Muscle layer of colon (tissue), 2 donors: ENCODE results near the gene EIF4G1.

Source experiments
- H3K27ac ChIP-seq: one replicate; pipeline ENCODE4 v1.7.0; 2013; ENCODE audit warnings: low read depth, mild to moderate bottlenecking, low read length, moderate library complexity
- H3K27me3 ChIP-seq, 2 donors: one replicate each; pipeline ENCODE4 v1.7.0; 2013; ENCODE audit warnings: low read length in 2 of 2, mild to moderate bottlenecking in 2 of 2; ENCODE audit not compliant: insufficient read depth in 2 of 2, control insufficient read depth in 1 of 2
- H3K36me3 ChIP-seq: one replicate; pipeline ENCODE4 v1.7.0; 2013; ENCODE audit warnings: mild to moderate bottlenecking, low read length; ENCODE audit not compliant: insufficient read depth
- H3K4me1 ChIP-seq: one replicate; pipeline ENCODE4 v1.7.0; 2013; ENCODE audit warnings: mild to moderate bottlenecking, low read length; ENCODE audit not compliant: insufficient read depth
- H3K4me3 ChIP-seq, 2 donors: one replicate each; pipeline ENCODE4 v1.7.0; 2013; ENCODE audit warnings: low read length in 2 of 2, low read depth in 1 of 2, mild to moderate bottlenecking in 1 of 2, moderate library complexity in 1 of 2
- H3K9ac ChIP-seq: one replicate; pipeline ENCODE4 v1.7.0; 2013; ENCODE audit warnings: low read length
- H3K9me3 ChIP-seq: one replicate; pipeline ENCODE4 v1.7.0; 2013; ENCODE audit warnings: mild to moderate bottlenecking, low read length
- donor health status: abdominal sarcoma.
- donor health status: Adenocarcinoma of cecum.

Gene EIF4G1

DNA sequence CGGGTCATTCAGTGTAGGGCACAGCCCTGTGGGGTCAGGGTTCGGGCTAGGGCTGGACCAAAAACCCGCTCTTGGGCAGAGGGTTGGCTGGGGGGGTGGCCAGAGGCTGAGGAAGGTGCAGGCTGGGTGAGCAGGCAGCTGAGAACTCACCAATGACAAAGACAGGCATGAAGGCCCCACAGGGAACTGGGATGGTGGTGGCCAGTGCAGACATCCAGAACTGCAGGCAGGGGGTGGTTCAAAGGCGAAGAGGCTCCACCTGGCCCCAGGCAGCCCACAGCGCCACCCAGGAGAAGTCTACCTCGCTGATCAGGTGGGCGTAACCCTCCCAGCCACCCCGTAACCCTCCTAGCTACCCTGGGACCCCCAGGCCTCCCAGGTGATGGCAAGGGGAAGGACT lies 40.3 kb downstream of the EIF4G1 start:
- Histone ChIP-seq H3K27ac (no peak overlapping the region), H3K9ac (no peak overlapping the region), H3K9me3 (no peaks in the 10 kb centered on the region), H3K4me3 (no peak overlapping the region), H3K27me3 (no peaks in the 10 kb centered on the region), H3K4me1 (peaks cover 8% of the 10 kb centered on the region), H3K36me3 (peaks cover 13% of the 10 kb centered on the region)

DNA sequence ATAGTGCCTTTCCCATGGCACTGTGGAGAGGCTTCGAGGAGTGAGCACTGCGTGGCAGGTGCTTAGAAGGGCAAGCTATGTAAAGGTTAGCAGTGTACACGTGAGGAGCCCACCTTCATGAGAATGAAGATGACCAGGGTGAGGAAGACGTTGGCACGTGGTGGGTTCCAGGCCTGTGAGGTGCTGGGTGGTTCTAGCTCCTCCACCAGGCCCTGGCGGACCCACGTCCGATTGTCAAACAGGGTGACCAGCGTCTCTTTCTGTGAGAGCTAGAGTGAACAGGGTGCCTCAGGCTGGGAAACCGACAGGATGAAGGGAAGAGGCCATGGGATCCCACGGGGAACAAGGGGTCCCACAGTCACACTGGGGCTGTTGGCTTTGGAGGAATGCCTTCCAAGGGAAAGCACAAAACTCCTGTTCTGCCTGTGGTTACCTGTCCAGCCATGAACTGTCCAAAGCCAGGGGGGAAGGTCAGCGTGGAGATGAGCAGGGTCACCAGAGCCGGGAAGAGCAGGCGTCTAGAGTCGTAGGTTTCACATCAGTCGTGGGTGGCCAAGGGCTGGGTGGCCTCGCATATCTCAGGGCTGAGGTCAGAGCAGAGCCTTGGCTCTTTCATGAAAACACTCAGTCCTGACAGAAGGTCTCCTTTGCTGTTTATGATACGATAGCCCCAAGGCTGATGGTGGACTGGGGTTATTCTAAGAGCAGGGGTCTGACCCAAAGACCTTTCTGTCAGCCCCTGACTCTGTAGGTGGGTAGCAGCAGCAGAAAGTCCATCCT lies 41.0 kb downstream of the EIF4G1 start:
- no peak overlapping the region for H3K27ac ChIP-seq
- H3K27me3 ChIP-seq = no peaks in the 10 kb centered on the region
- no peak overlapping the region for H3K4me3 ChIP-seq
- no peak overlapping the region for H3K9ac ChIP-seq
- peaks cover 14% of the 10 kb centered on the region for H3K4me1 ChIP-seq
- H3K36me3 ChIP-seq = peaks cover 13% of the 10 kb centered on the region
- H3K9me3 ChIP-seq = no peaks in the 10 kb centered on the region

DNA sequence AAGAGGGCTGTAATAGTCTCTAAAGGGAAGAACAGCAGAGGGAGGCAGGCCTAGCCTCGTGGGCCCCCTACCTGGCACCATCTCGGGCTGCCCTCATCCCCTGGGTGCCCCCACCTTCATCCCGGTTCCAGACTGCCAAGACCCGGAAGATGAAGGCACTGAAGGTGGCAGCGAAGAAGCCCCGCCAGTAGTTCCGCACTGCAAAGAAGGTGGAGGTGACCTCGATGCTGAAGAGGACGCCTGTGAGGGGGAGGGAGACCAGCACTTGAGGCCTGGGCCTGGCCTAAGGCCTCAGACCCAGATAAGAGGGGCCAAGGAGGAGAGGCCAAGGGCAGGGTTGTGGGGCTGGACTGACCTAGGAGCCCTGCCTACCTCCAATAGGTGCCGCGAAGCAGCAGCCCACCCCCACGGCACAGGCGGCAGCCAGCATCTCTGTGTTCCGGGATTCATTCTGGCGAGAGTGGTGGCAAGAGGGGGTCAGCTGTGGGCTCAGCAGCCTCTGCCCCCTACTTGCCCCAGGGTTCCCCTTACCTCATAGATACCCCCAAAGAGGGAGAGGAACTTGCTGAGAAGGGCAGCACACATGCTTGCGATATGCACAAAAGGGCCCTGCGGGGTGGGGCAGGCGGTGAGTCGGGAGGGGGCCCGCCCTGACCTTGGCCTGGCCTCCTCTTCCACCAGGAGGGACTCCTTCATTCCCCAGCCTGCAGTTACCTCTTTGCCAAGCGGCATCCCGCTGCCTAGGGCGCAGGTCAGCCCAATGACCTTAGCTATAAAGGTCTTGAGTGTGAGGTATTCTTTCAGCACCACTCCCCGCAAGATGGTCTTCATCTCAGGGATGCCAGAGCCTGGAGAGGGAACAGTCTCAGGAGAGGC lies 43.1 kb downstream of the EIF4G1 start:
- Histone ChIP-seq H3K36me3 (peaks cover 13% of the 10 kb centered on the region), H3K9ac (no peak overlapping the region), H3K27me3 (no peaks in the 10 kb centered on the region), H3K9me3 (no peaks in the 10 kb centered on the region), H3K27ac (no peak overlapping the region), H3K4me1 (peaks cover 13% of the 10 kb centered on the region), H3K4me3 (no peak overlapping the region)

DNA sequence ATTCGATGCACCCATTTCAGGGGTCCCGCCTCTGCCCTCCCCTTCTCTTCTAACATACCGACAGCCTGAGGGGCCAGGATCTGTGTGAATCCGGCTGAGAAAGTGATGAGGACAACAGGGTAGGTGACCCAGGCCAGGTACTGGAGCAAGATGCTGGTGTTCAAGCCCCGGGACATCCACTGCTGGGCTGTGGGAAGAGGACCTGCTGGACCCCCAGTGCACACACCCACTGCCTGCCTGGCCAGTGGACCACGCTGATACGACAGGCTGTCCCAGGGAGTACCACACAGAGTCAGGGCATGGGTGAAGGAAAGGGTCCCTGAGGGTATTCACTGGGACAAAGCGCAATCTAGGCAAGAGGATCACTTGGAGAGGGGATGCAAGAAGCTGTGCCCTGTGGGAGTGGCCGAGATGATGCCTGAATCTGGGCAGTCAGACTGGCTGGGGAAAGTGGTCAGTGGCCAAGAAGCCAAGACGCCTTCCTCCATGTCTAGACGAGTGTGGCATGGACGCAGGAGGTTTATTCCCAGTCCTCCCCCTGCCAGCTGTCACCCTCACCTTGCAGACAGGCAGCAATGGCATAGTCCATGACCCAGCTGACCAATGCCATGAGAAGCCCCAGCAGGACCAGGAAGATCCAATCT lies 43.8 kb downstream of the EIF4G1 start:
- no peaks in the 10 kb centered on the region for H3K9me3 ChIP-seq
- H3K36me3 ChIP-seq = peaks cover 13% of the 10 kb centered on the region
- H3K27ac ChIP-seq = no peak overlapping the region
- H3K4me1 ChIP-seq = peaks cover 13% of the 10 kb centered on the region
- no peaks in the 10 kb centered on the region for H3K27me3 ChIP-seq
- H3K4me3 ChIP-seq = no peak overlapping the region
- no peak overlapping the region for H3K9ac ChIP-seq

DNA sequence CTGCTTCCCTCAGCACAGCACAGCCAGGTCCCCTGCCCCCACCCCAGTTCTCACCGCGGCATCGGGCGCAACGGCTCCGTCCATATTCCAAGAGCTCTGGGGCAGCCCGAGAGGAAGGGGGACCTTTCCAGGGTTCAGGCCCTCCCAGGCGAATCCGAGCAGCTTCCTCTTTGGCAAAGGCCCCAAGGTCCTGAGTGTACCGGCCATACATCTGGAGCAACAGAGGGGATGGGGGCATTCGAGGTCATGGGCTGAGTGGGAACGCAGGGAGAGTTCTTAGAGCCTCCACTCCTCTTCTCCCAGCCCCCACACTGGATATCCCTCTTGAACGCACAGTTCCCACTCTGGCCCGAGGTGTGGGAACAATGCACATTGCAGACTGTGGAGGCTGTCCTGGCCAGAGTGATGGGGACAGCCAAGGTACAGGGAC lies 44.5 kb downstream of the EIF4G1 start:
- Histone ChIP-seq H3K9me3 (no peaks in the 10 kb centered on the region), H3K27me3 (no peaks in the 10 kb centered on the region), H3K4me3 (no peak overlapping the region), H3K4me1 (peaks cover 16% of the 10 kb centered on the region), H3K27ac (no peak overlapping the region), H3K9ac (no peak overlapping the region), H3K36me3 (peaks cover 13% of the 10 kb centered on the region)

DNA sequence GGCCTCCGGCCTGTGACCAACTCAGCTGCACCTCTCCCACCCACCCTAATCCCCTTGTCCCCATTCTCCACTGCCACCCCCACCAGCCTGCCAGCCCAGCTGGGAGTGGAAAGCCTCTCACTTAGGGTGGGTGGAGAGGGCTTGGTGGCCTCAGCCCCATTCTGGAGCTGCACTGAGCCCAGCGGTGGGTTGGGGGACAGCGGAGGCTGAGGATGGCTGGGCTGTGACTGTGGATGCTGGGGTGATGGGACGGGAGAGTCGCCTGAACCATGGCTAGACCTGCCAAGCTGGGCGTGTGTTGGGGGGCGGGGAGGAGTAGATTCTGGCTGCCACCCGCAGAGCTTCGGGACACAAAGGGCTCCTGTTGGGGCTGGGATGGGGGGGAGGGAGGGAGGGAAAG lies 45.2 kb downstream of the EIF4G1 start:
- Histone ChIP-seq H3K27me3 (no peaks in the 10 kb centered on the region), H3K9me3 (no peaks in the 10 kb centered on the region), H3K27ac (no peak overlapping the region), H3K9ac (no peak overlapping the region), H3K36me3 (peaks cover 13% of the 10 kb centered on the region), H3K4me3 (no peak overlapping the region), H3K4me1 (peaks cover 22% of the 10 kb centered on the region)

DNA sequence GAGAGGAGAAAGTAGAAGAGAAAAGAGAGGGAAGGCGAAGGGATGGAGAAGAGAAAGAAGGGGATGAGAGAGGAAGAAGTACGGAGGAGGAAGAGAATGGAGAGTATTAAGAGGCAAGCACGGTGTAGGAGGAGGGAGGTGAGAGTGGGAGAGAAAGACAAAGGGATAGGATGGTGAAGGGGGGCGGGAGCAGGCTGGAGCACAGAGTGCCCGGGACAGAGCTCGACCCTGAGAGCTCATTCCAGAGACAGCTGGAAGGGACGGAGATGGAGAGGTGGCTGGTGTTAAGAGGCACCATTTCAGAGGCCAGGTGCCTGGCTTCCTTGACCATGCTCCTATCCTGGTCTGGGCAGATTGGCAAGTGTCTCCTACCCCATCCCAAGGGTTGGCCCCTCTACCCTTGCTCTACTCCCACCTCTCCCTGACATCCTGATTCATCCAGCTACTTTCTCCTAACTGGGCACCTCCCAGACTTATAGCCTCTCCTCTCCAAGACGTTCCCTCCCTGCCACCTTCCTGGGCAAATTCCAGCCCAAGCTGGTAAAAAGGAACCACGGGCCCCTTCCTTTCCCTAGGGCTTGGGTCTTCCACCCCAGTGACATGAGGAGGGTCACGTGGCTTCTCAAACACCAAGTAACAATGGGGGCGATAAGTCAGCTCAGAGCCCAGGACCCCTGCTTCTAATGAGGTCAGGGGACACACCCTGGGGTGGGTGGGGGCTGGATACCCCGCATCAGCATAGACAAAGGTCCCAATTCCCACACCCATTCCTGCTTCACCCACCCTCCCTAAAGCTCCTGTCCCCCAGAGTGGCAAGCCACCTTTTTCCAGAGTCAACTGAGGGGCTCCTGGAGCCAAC lies 45.9 kb downstream of the EIF4G1 start:
- Histone ChIP-seq H3K9me3 (no peaks in the 10 kb centered on the region), H3K9ac (peak overlapping the region; percentile 45), H3K4me1 (peaks cover 23% of the 10 kb centered on the region), H3K27ac (no peak overlapping the region), H3K4me3 (peak overlapping the region; percentile 37 to 79), H3K36me3 (peaks cover 13% of the 10 kb centered on the region), H3K27me3 (no peaks in the 10 kb centered on the region)

DNA sequence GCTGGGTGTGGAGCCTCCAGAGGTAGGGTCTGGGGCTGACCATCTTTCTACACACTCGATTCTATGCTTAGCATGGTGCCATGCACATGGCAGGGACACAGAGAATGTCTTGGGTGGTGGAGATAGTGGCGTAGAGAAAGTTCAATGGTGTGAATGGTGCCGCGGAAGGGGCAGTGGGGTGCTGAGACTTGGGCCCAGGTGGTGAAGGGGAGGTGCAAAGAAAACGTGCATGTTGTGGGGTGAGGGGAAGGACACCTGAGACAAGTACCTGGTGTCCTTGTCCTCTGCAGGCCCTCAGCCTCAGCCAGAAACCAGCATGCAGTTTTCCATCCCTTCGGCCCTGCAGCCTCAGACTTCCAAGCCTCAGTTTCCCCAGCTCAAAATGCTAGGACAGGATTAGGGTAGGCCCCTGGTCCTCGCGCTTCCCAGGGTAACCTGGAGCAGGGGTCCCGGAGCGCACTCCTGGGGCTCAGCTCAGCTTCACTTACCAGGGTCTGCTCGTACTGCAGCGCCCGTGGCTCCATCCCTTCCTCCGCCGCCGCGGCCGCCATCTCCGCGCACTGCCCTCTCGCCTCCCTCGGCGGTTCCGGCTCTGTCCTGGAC lies 46.6 kb downstream of the EIF4G1 start:
- Histone ChIP-seq H3K4me3 (peak overlapping the region; percentile 37 to 79), H3K36me3 (peaks cover 8% of the 10 kb centered on the region), H3K4me1 (peaks cover 23% of the 10 kb centered on the region), H3K27me3 (no peaks in the 10 kb centered on the region), H3K27ac (peak overlapping the region; percentile 99), H3K9me3 (no peaks in the 10 kb centered on the region), H3K9ac (peak overlapping the region; percentile 45)

DNA sequence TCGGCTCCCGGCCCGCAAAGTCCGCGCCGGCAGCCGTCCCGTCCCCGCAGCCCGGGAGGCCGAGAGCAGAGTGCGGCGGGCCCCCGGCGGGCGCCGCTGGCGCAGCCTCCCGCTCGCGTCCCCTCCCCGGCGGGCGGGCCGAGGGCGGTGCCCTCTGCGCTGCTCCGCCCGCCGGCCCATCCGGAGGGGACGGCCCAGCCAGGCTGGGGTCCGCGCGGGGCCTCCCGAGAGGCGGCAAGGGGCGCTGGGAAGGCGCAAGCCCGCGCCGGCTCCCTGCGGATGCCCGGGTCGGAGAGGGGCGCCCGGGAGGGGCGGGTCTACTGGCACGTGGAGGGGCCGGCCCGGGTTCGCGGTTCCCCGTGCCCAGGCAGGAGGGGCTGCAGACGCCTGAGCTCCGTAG lies 47.1 kb downstream of the EIF4G1 start, which contains the start of the genes CLCN2 and POLR2H:
Gene CLCN2, minus strand, starts transcription at position 74 of the 400 bp plus-strand sequence. CDS start 126 bp downstream, outside the sequence.
Gene POLR2H, plus strand, starts transcription at position 179 of the 400 bp plus-strand sequence. CDS start 1,783 bp downstream, outside the sequence.
- Histone ChIP-seq H3K4me3 (peak within 1 kb of the TSS; percentile 60 to 79), H3K9ac (peak within 1 kb of the TSS; percentile 68)

DNA sequence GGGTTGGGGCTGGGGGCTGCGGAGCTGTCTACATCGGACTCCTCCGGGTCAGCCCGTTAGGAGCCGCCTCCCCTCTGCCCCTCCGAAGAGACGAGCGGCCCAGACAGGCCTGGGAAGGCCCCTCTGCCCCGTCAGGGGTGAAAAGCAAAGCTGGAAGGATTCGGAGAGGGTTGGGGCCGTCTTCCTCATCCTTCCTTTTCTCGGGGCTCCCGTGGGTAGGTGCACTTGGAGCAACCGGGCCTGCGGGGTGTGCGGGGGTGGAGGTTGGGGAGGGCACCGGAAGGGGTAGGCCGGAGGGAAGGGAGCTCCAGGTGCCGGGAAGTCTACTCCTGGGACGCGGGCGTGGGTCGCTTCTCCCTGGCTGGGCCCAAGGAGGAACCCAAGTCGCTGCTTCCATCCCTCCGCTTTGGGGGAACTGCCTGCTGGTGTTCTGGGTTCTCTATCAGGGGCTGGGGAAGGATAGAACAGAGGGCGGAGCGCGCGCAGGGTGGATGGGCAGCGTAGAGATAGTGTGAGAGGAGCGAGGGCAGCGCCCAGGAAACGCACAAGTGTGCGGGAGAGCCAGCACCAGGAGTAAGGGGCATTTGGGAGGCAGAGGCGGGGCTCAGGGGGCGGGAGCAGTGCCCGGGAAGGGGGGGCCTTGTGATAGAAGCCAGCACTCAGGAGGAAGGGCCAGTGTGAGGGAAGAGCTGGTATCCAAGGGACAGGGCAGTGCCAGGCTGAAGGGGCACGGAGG lies 47.7 kb downstream of the EIF4G1 start:
- Histone ChIP-seq H3K9me3 (no peaks in the 10 kb centered on the region), H3K9ac (peak overlapping the region; percentile 68), H3K4me1 (peaks cover 23% of the 10 kb centered on the region), H3K4me3 (peak overlapping the region; percentile 60 to 79), H3K36me3 (peaks cover 8% of the 10 kb centered on the region), H3K27ac (peak overlapping the region; percentile 99), H3K27me3 (no peaks in the 10 kb centered on the region)

More for the DNA sequence above, 47.1 kb downstream of the EIF4G1 start, which contains the start of the genes CLCN2 and POLR2H:
- Histone ChIP-seq H3K36me3 (peaks cover 8% of the 10 kb centered on the region), H3K4me1 (peaks cover 23% of the 10 kb centered on the region), H3K27ac (peak within 1 kb of the TSS; percentile 99), H3K9me3 (no peaks in the 10 kb centered on the region), H3K27me3 (no peaks in the 10 kb centered on the region)
